Stimulated activated CD8-positive, alpha-beta memory T cell treated with anti-CD3 and anti-CD28 coated beads, Interleukin-15, amount 100 ng/mL, for 1 hour (primary cell): Measurements from ENCODE around the gene MED26.
A peak's percentile ranks its signal among the peaks of the same experiment; 100 is the strongest.

Experiments
- DNase-seq: peaks from one replicate; pipeline ENCODE4 v3.0.0-alpha.2; 2020; ENCODE audit warnings: low read depth

MED26 gene

GRCh38 chr19:16588824-16589577, 39.0 kb downstream of the MED26 start:
- DNase-seq: no peak

GRCh38 chr19:16587833-16588823, 39.9 kb downstream of the MED26 start:
- no peak for DNase-seq

GRCh38 chr19:16586991-16587832, 40.8 kb downstream of the MED26 start:
- no peak for DNase-seq

GRCh38 chr19:16586477-16586871, 41.5 kb downstream of the MED26 start:
- no peak for DNase-seq

GRCh38 chr19:16585808-16586476, 42.1 kb downstream of the MED26 start:
- no peak for DNase-seq

GRCh38 chr19:16585094-16585801, 42.8 kb downstream of the MED26 start:
- no peak for DNase-seq

- DNase-seq: peak; percentile 73
Observed at GRCh38 chr19:16584248-16585093, 43.5 kb downstream of the MED26 start.

- no peak for DNase-seq
Observed at GRCh38 chr19:16582486-16583261, 45.3 kb downstream of the MED26 start.

- no peak for DNase-seq
Observed at GRCh38 chr19:16581971-16582343, 46.0 kb downstream of the MED26 start.

GRCh38 chr19:16581145-16581970, 46.6 kb downstream of the MED26 start:
- no peak for DNase-seq

GRCh38 chr19:16579381-16579780, 48.6 kb downstream of the MED26 start:
- no peak for DNase-seq

GRCh38 chr19:16577531-16577985, 50.4 kb downstream of the MED26 start:
- no peak for DNase-seq

- DNase-seq: no peak
Observed at GRCh38 chr19:16576690-16577530, 51.1 kb downstream of the MED26 start.

GRCh38 chr19:16575861-16576689, 51.9 kb downstream of the MED26 start:
- no peak for DNase-seq

- DNase-seq: no peak
Observed at GRCh38 chr19:16575282-16575681, 52.7 kb downstream of the MED26 start.

GRCh38 chr19:16573925-16574324, 54.1 kb downstream of the MED26 start:
- DNase-seq: no peak
